H1 (cell line): ENCODE results near the gene MMP13. TPM values are rescaled to one million over a fixed set of nuclear protein-coding genes. Genes with fewer than 3 reads are reported as not detected.

ENCODE experiments used
- CTCF ChIA-PET: fragments of 300-600 bp; sonication (Branson Sonifier 250); formaldehyde crosslinking; loops from one replicate; lab custom pipeline; 2021; ENCODE audit not compliant: partially characterized antibody; lab: Charles Lee
- POLR2A ChIA-PET: fragments of 300-600 bp; sonication (Branson Sonifier 250); formaldehyde crosslinking; loops from one replicate; lab custom pipeline; 2021; ENCODE audit warnings: inconsistent platforms; ENCODE audit not compliant: partially characterized antibody; lab: Charles Lee
- DNase-seq, 2 experiments: peaks; one replicate each; pipeline versions ENCODE4 v3.0.0 to v3.0.0-alpha.2; 2010 to 2022; ENCODE audit warnings: low spot score in 2 of 2, low read depth in 1 of 2, mixed read lengths in 1 of 2
- FAIRE-seq: peaks from 2 replicates; lab custom pipeline; 2011; peaks lifted over from hg19 to GRCh38; lab: Jason Lieb, UNC
- H2AFZ ChIP-seq: 2 replicates; pipeline ENCODE4 v1.8.1; 2012; ENCODE audit warnings: low read length, inconsistent platforms
- H2AK5ac ChIP-seq: 2 replicates; pipeline ENCODE4 v1.6.1; 2013; ENCODE audit warnings: low read depth, low read length
- H2BK120ac ChIP-seq: replicated peaks from 2 replicates; pipeline ENCODE3; 2013; ENCODE audit warnings: low read depth, low read length, inconsistent platforms
- H2BK12ac ChIP-seq: 2 replicates; pipeline ENCODE4 v1.6.1; 2013; ENCODE audit warnings: low read depth, low read length
- H2BK15ac ChIP-seq: 2 replicates; pipeline ENCODE4 v1.6.1; 2013; ENCODE audit warnings: low read length
- H2BK20ac ChIP-seq: 2 replicates; pipeline ENCODE4 v1.6.1; 2013; ENCODE audit warnings: low read length
- H2BK5ac ChIP-seq: 2 replicates; pipeline ENCODE4 v1.6.1; 2013; ENCODE audit warnings: low read depth, low read length
- H3K14ac ChIP-seq: 2 replicates; pipeline ENCODE4 v1.6.1; 2013; ENCODE audit warnings: inconsistent platforms; ENCODE audit not compliant: insufficient read length
- H3K18ac ChIP-seq: 2 replicates; pipeline ENCODE4 v1.6.1; 2013; ENCODE audit warnings: low read length; ENCODE audit errors: extremely low read depth
- H3K23ac ChIP-seq: 2 replicates; pipeline ENCODE4 v1.6.1; 2013; ENCODE audit warnings: inconsistent platforms; ENCODE audit not compliant: insufficient read length
- H3K23me2 ChIP-seq: 2 replicates; pipeline ENCODE4 v1.6.1; 2013; ENCODE audit warnings: low read depth, low read length
- H3K27ac ChIP-seq: 2 replicates; pipeline ENCODE4 v1.6.1; 2011; ENCODE audit warnings: low read depth, low read length, inconsistent platforms
- H3K27me3 ChIP-seq, 4 experiments: replicated peaks in 1 of 4; 1 replicate in 1 of 4; 2 replicates in 3 of 4; pipeline versions ENCODE4 v1.6.1 to v1.8.1; 2011 to 2013; ENCODE audit warnings: low read length in 3 of 4, mild to moderate bottlenecking in 3 of 4, inconsistent platforms in 2 of 4, mixed read lengths in 2 of 4, moderate library complexity in 1 of 4; ENCODE audit not compliant: control insufficient read depth in 3 of 4, insufficient read depth in 3 of 4; ENCODE audit errors: extremely low read depth in 1 of 4
- H3K36me3 ChIP-seq, 4 experiments: 2 replicates each; pipeline versions ENCODE4 v1.6.1 to v1.8.1; 2011 to 2013; ENCODE audit warnings: mild to moderate bottlenecking in 4 of 4, low read length in 3 of 4, moderate library complexity in 2 of 4, control low read depth in 1 of 4, inconsistent platforms in 1 of 4; ENCODE audit not compliant: insufficient read depth in 4 of 4, control insufficient read depth in 2 of 4
- H3K4ac ChIP-seq: replicated peaks from 2 replicates; pipeline ENCODE3; 2013; ENCODE audit warnings: low read length, low read depth, mixed read lengths, inconsistent platforms; ENCODE audit not compliant: insufficient read length
- H3K4me1 ChIP-seq, 4 experiments: replicated peaks in 1 of 4; 1 replicate in 1 of 4; 2 replicates in 3 of 4; pipeline versions ENCODE4 v1.6.1 to v1.8.1; 2011 to 2013; ENCODE audit warnings: low read length in 3 of 4, inconsistent platforms in 2 of 4, mixed read lengths in 1 of 4; ENCODE audit not compliant: insufficient read depth in 4 of 4, control insufficient read depth in 3 of 4
- H3K4me2 ChIP-seq, 2 experiments: 2 replicates each; pipeline versions ENCODE4 v1.6.1 to v1.8.1; 2011 to 2013; ENCODE audit warnings: low read depth in 2 of 2, low read length in 2 of 2, control low read depth in 1 of 2, inconsistent platforms in 1 of 2, mild to moderate bottlenecking in 1 of 2; ENCODE audit not compliant: insufficient read depth in 1 of 2
- H3K4me3 ChIP-seq, 4 experiments: fragments of 200-600, 300-600 bp in 1 of 4; sonication (generic), shearing (Covaris generic), sonication (Bioruptor Twin) in 1 of 4; 2 replicates each; pipeline versions ENCODE4 v1.5.1 to v1.8.1; 2011 to 2016; ENCODE audit warnings: low read length in 4 of 4, low read depth in 3 of 4, control low read depth in 2 of 4, inconsistent platforms in 2 of 4, mild to moderate bottlenecking in 2 of 4, mixed read lengths in 1 of 4, moderate library complexity in 1 of 4; ENCODE audit not compliant: insufficient read depth in 2 of 4; ENCODE audit errors: extremely low read depth in 1 of 4
- H3K56ac ChIP-seq: replicated peaks from 2 replicates; pipeline ENCODE3; 2013; ENCODE audit warnings: low read depth, mild to moderate bottlenecking, mixed read lengths, low read length, inconsistent platforms; ENCODE audit not compliant: insufficient read length
- H3K79me1 ChIP-seq: 2 replicates; pipeline ENCODE4 v1.6.1; 2013; ENCODE audit warnings: low read depth, low read length, control low read depth
- H3K79me2 ChIP-seq, 2 experiments: 2 replicates each; pipeline versions ENCODE4 v1.6.1 to v1.8.1; 2012 to 2013; ENCODE audit warnings: low read length in 2 of 2, mild to moderate bottlenecking in 2 of 2, inconsistent platforms in 1 of 2; ENCODE audit not compliant: insufficient read depth in 2 of 2, control insufficient read depth in 1 of 2
- H3K9ac ChIP-seq, 4 experiments: replicated peaks in 1 of 4; 1 replicate in 1 of 4; 2 replicates in 3 of 4; pipeline versions ENCODE4 v1.6.1 to v1.8.1; 2011 to 2013; ENCODE audit warnings: low read depth in 3 of 4, low read length in 3 of 4, control low read depth in 2 of 4, mild to moderate bottlenecking in 2 of 4, moderate library complexity in 2 of 4, inconsistent platforms in 1 of 4; ENCODE audit errors: extremely low read depth in 1 of 4
- H3K9me3 ChIP-seq, 2 experiments: 2 replicates each; pipeline versions ENCODE4 v1.6.1 to v1.8.1; 2012 to 2013; ENCODE audit warnings: mild to moderate bottlenecking in 2 of 2, moderate library complexity in 2 of 2, control low read depth in 1 of 2, inconsistent platforms in 1 of 2, low read depth in 1 of 2, low read length in 1 of 2, mixed read lengths in 1 of 2; ENCODE audit not compliant: insufficient read depth in 2 of 2
- H4K20me1 ChIP-seq, 2 experiments: replicated peaks in 1 of 2; 2 replicates each; pipeline versions ENCODE3 to v1.8.1; 2011 to 2013; ENCODE audit warnings: inconsistent platforms in 2 of 2, low read length in 2 of 2, mild to moderate bottlenecking in 1 of 2; ENCODE audit not compliant: insufficient read depth in 2 of 2, control insufficient read depth in 1 of 2
- H4K5ac ChIP-seq: 2 replicates; pipeline ENCODE4 v1.6.1; 2013; ENCODE audit warnings: low read length, low read depth, mixed read lengths, inconsistent platforms; ENCODE audit not compliant: insufficient read length
- H4K8ac ChIP-seq: 2 replicates; pipeline ENCODE4 v1.8.0; 2013; ENCODE audit warnings: mild to moderate bottlenecking, moderate library complexity, low read length, inconsistent platforms; ENCODE audit not compliant: insufficient read depth; ENCODE audit errors: extremely low read depth
- H4K91ac ChIP-seq: replicated peaks from 2 replicates; pipeline ENCODE3; 2013; ENCODE audit warnings: low read length, mixed read lengths, inconsistent platforms; ENCODE audit not compliant: insufficient read length
- BCL11A ChIP-seq, 2 experiments: IDR thresholded peaks; one replicate each; pipeline ENCODE4 v1.6.1; 2011; ENCODE audit warnings: low read depth in 2 of 2, low read length in 2 of 2, mild to moderate bottlenecking in 2 of 2
- CHD2 ChIP-seq: IDR thresholded peaks from 2 replicates; pipeline ENCODE4 v1.6.1; 2012; ENCODE audit warnings: low read length, improper control_type of control experiment
- HDAC6 ChIP-seq: IDR thresholded peaks from one replicate; pipeline ENCODE4 v1.7.1; 2012; ENCODE audit warnings: low read depth, mild to moderate bottlenecking, inconsistent platforms, low read length, moderate library complexity
- KDM5A ChIP-seq: fragments of 200-600 bp; IDR thresholded peaks from 2 replicates; pipeline ENCODE4 v1.7.1; 2012; ENCODE audit warnings: mild to moderate bottlenecking, low read length, inconsistent platforms, mixed read lengths
- RXRA ChIP-seq: IDR thresholded peaks from 2 replicates; pipeline ENCODE4 v1.6.1; 2011; ENCODE audit warnings: low read depth, mild to moderate bottlenecking, low read length, moderate library complexity; ENCODE audit not compliant: insufficient read depth
- SUZ12 ChIP-seq: fragments of 200-600 bp; sonication (generic); IDR thresholded peaks from 2 replicates; pipeline ENCODE4 v1.6.1; 2012; ENCODE audit warnings: mild to moderate bottlenecking, inconsistent platforms, low read length, moderate library complexity, mixed read lengths
- TAF7 ChIP-seq: optimal IDR thresholded peaks from 2 replicates; pipeline ENCODE3; 2011; ENCODE audit warnings: low read depth, mild to moderate bottlenecking, inconsistent platforms, low read length, moderate library complexity, borderline replicate concordance
- WGBS, 2 experiments: shearing (Covaris generic) in 1 of 2; methylation state at CpG; one replicate each; pipeline versions ENCODE4 v1.1.6 to v1.1.7; 2013 to 2015; ENCODE audit warnings: low lambda C conversion rate in 2 of 2, mixed read lengths in 2 of 2, inconsistent platforms in 1 of 2, low coverage in 1 of 2, missing lambda C conversion rate in 1 of 2; ENCODE audit not compliant: insufficient replicate concordance in 2 of 2, insufficient coverage in 1 of 2, insufficient read length in 1 of 2; ENCODE audit errors: extremely low coverage in 1 of 2, missing lambda C conversion rate in 1 of 2; 5-methylcytosine and 5-hydroxymethylcytosine counted together
- polyA plus RNA-seq, 7 experiments: library from polyadenylated mRNA; depleted of rRNA in 3 of 7; stranded (reverse) in 5 of 7; unstranded in 2 of 7; fragments of >200 nt in 5 of 7; fragments of 200-250 nt in 2 of 7; gene quantifications; 1 replicate in 5 of 7; 2 replicates in 1 of 7; 4 replicates in 1 of 7; pipeline versions ENCODE4 v1.2.1 to v1.2.3, GENCODE V29; 2011 to 2013; ENCODE audit warnings: missing spikeins in 2 of 7, mixed read lengths in 2 of 7
- total RNA-seq: library from RNA; stranded (reverse); fragmentation: NEBNext Ultra II Directional; extraction: Animal tissue kit (Norgen Biotek cat#: 25700); gene quantifications from 2 replicates; pipeline ENCODE4 v1.2.1, GENCODE V29; 2021

MMP13 gene
- total and polyA plus RNA-seq, 2 of the 8 experiments (the other 6 are each of a cell fraction or from before 2014, with no cell fraction given), result not detected

- H3K27me3 ChIP-seq, result no peaks in the 10 kb centered on the region
- H3K14ac ChIP-seq, result no peak overlapping the region
- no peak for TF ChIP-seq BCL11A (IDR thresholded peaks at IDR 0.05; ENCODE audit: low read depth in 2 of 2, low read length in 2 of 2)
- no peak for TF ChIP-seq SUZ12
- no peak for TF ChIP-seq HDAC6
- TF ChIP-seq KDM5A, result no peak
- no peak for TF ChIP-seq CHD2
- TF ChIP-seq RXRA, result no peak
- TF ChIP-seq TAF7, result no peak
- no peak overlapping the region for H3K4me2 ChIP-seq
- H2BK12ac ChIP-seq, result no peak overlapping the region
- CTCF ChIA-PET, result interaction anchor here (0.8 to 1.1 kb wide), 3 partner anchors 10 to 46 kb away, joined by 3 to 4 read pairs (median 3); no protein-coding TSS in a partner anchor
- 90% methylated on average over 2 of the region's 2 CpGs; no CpG with 5 or more reads in 1 of the 2 experiments for WGBS, 2 experiments
- H3K4ac ChIP-seq, result no peak overlapping the region
- no peak overlapping the region for H3K4me3 ChIP-seq
- no peaks in the 10 kb centered on the region for H3K36me3 ChIP-seq
- no peak overlapping the region for H2AFZ ChIP-seq
- no peak overlapping the region for H2BK120ac ChIP-seq
- H4K20me1 ChIP-seq, result no peaks in the 10 kb centered on the region
- no peak overlapping the region for H2BK5ac ChIP-seq
- no peak overlapping the region for H3K27ac ChIP-seq
- no peak overlapping the region for H3K9ac ChIP-seq
- no peak overlapping the region for H3K18ac ChIP-seq
- no peaks in the 10 kb centered on the region for H3K79me2 ChIP-seq
- no peaks in the 10 kb centered on the region for H3K9me3 ChIP-seq
- POLR2A ChIA-PET, result no interaction called here
- no peak overlapping the region for H2AK5ac ChIP-seq
- H3K23me2 ChIP-seq, result no peaks in the 10 kb centered on the region
- FAIRE-seq (no peak), DNase-seq (no peak)
- H3K23ac ChIP-seq, result no peak overlapping the region
- H3K4me1 ChIP-seq, result no peaks in the 10 kb centered on the region
- no peak overlapping the region for H4K5ac ChIP-seq
- no peak overlapping the region for H3K56ac ChIP-seq
- H3K79me1 ChIP-seq, result no peaks in the 10 kb centered on the region
- H2BK15ac ChIP-seq, result no peak overlapping the region
- no peak overlapping the region for H4K91ac ChIP-seq
- H4K8ac ChIP-seq, result no peak overlapping the region
- H2BK20ac ChIP-seq, result no peak overlapping the region
Measured at GRCh38 chr11:102957953-102958352, 2.4 kb upstream of the MMP13 start.
